ENCODE measurements around the gene GTPBP3.

DNA sequence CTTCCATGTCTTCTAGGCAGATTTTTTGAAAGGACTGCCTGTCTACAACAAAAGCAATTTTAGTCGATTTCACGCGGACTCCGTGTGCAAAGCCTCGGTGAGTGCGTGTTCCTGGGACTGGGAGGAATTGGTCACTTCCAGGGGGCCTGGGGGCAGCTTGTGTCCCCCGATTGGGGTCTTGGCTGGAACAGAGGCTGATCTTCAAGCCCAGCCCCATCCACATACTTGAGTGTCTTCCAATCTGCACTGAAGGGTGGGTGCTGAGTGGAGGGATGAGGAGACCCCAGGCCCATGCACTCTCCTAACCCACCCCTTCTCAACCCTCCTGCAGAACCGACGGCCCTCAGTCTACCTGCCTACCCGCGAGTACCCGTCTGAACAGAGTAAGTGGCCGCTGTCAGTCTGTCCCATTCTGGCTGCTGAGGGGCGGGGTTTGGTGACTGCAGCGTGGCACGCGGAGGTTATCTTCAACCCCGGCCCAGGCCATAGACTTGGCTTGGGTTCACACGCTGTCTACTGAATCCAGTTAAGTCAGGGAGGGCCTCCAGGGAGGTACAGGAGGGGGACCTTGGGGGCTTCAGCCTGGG is 23.3 kb upstream of the GTPBP3 start:
- TF ChIP-seq, protein P1, sequence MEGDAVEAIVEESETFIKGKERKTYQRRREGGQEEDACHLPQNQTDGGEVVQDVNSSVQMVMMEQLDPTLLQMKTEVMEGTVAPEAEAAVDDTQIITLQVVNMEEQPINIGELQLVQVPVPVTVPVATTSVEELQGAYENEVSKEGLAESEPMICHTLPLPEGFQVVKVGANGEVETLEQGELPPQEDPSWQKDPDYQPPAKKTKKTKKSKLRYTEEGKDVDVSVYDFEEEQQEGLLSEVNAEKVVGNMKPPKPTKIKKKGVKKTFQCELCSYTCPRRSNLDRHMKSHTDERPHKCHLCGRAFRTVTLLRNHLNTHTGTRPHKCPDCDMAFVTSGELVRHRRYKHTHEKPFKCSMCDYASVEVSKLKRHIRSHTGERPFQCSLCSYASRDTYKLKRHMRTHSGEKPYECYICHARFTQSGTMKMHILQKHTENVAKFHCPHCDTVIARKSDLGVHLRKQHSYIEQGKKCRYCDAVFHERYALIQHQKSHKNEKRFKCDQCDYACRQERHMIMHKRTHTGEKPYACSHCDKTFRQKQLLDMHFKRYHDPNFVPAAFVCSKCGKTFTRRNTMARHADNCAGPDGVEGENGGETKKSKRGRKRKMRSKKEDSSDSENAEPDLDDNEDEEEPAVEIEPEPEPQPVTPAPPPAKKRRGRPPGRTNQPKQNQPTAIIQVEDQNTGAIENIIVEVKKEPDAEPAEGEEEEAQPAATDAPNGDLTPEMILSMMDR (conservative IDR thresholded peaks at IDR 0.05; ENCODE audit: low read length) = no peak
- no peak for TF ChIP-seq EZH2phosphoT487 (IDR thresholded peaks at IDR 0.05; ENCODE audit: borderline replicate concordance)
